ENCODE measurements around the gene WNT3.
"Not testable (repeated sequence)": the region's sequence is repeated elsewhere in the genome, so short reads cannot be mapped to it uniquely, and the experiment has no call there.

Gene WNT3

GRCh38 chr17:46757588-46757987 is 60.9 kb downstream of the WNT3 start:
- H3K9me3 ChIP-seq (ENCODE audit: insufficient read depth, low read depth, low read length); H3K27ac ChIP-seq (ENCODE audit: low read length); H3K9ac ChIP-seq (ENCODE audit: low read depth, low read length); H3K4me1 ChIP-seq (ENCODE audit: insufficient read depth, low read length); H3K27me3 ChIP-seq (ENCODE audit: insufficient read depth, low read length); H3K4me3 ChIP-seq (ENCODE audit: low read length): not testable (repeated sequence)
- H3K36me3 ChIP-seq (ENCODE audit: insufficient read depth, low read depth, low read length) = peaks cover 23% of the 10 kb centered on the region

- Histone ChIP-seq H3K4me3 (ENCODE audit: low read length) (no peak overlapping the region), H3K36me3 (ENCODE audit: insufficient read depth, low read depth, low read length) (peaks cover 26% of the 10 kb centered on the region), H3K4me1 (ENCODE audit: insufficient read depth, low read length) (no peaks in the 10 kb centered on the region), H3K9ac (ENCODE audit: low read depth, low read length) (no peak overlapping the region), H3K27ac (ENCODE audit: low read length) (no peak overlapping the region), H3K9me3 (ENCODE audit: insufficient read depth, low read depth, low read length) (no peaks in the 10 kb centered on the region), H3K27me3 (ENCODE audit: insufficient read depth, low read length) (no peaks in the 10 kb centered on the region)
These were observed 61.6 kb downstream of the WNT3 start for GRCh38 chr17:46756861-46757260.

- no peaks in the 10 kb centered on the region for H3K9me3 ChIP-seq (ENCODE audit: insufficient read depth, low read depth, low read length)
- no peaks in the 10 kb centered on the region for H3K4me1 ChIP-seq (ENCODE audit: insufficient read depth, low read length)
- H3K27me3 ChIP-seq (ENCODE audit: insufficient read depth, low read length) = no peaks in the 10 kb centered on the region
- H3K9ac ChIP-seq (ENCODE audit: low read depth, low read length) = no peak overlapping the region
- no peak overlapping the region for H3K27ac ChIP-seq (ENCODE audit: low read length)
- peaks cover 32% of the 10 kb centered on the region for H3K36me3 ChIP-seq (ENCODE audit: insufficient read depth, low read depth, low read length)
- no peak overlapping the region for H3K4me3 ChIP-seq (ENCODE audit: low read length)
These were observed 62.3 kb downstream of the WNT3 start for GRCh38 chr17:46756081-46756735.

DNA sequence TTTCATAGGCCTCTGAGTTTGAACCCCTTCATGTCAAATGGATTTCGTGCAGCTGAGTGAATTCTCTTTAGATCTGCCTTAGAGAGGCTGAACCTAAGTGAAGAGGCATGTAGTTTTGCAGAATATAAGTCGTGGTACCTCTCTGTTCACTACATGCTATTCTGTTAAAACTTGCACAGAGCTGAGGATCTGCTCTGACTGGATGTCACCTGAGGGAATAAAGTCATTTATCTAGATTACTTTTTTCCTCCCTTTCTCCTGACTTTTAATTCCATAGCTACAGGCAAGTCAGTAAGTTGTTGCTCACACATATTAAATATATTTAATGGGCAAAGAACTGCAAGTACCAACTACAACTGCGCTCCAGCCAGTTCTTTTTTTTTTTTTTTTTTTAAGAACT is 64.7 kb downstream of the WNT3 start:
- Histone ChIP-seq H3K27ac (ENCODE audit: low read length) (no peak overlapping the region), H3K36me3 (ENCODE audit: insufficient read depth, low read depth, low read length) (peaks cover 32% of the 10 kb centered on the region), H3K4me1 (ENCODE audit: insufficient read depth, low read length) (no peaks in the 10 kb centered on the region), H3K9ac (ENCODE audit: low read depth, low read length) (no peak overlapping the region), H3K9me3 (ENCODE audit: insufficient read depth, low read depth, low read length) (no peaks in the 10 kb centered on the region), H3K4me3 (ENCODE audit: low read length) (no peak overlapping the region), H3K27me3 (ENCODE audit: insufficient read depth, low read length) (no peaks in the 10 kb centered on the region)

GRCh38 chr17:46751425-46751824 is 67.1 kb downstream of the WNT3 start:
- H3K4me3 ChIP-seq (ENCODE audit: low read length) = no peak overlapping the region
- H3K9ac ChIP-seq (ENCODE audit: low read depth, low read length) = no peak overlapping the region
- H3K4me1 ChIP-seq (ENCODE audit: insufficient read depth, low read length) = no peaks in the 10 kb centered on the region
- H3K9me3 ChIP-seq (ENCODE audit: insufficient read depth, low read depth, low read length) = no peaks in the 10 kb centered on the region
- H3K27me3 ChIP-seq (ENCODE audit: insufficient read depth, low read length) = no peaks in the 10 kb centered on the region
- H3K27ac ChIP-seq (ENCODE audit: low read length) = no peak overlapping the region
- H3K36me3 ChIP-seq (ENCODE audit: insufficient read depth, low read depth, low read length) = peaks cover 25% of the 10 kb centered on the region

DNA sequence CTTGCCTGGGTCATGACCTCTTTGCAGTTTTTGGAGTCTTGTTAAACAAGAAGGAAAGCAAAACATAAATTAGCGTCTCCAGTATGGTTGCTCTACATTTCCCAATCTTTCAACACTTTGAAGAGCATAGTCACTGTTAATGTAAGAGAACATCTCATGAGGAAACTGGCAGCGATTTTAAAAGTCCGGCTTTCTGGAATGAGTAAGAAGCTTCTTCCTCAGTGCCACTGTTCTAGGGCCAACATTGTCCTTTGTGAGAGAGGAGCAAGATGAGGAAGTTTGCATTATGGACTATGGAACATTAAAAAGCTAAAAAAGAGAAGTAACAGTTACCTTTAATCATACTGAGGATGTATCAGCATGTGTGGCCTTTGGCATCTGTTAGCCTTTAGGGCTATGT is 73.1 kb downstream of the WNT3 start:
- no peaks in the 10 kb centered on the region for H3K27me3 ChIP-seq (ENCODE audit: insufficient read depth, low read length)
- no peak overlapping the region for H3K27ac ChIP-seq (ENCODE audit: low read length)
- no peaks in the 10 kb centered on the region for H3K9me3 ChIP-seq (ENCODE audit: insufficient read depth, low read depth, low read length)
- no peak overlapping the region for H3K4me3 ChIP-seq (ENCODE audit: low read length)
- 0 out of 2 replicates have a peak, but pooled peaks cover 3% of the 10 kb centered on the region for H3K4me1 ChIP-seq (ENCODE audit: insufficient read depth, low read length)
- no peak overlapping the region for H3K9ac ChIP-seq (ENCODE audit: low read depth, low read length)
- no peaks in the 10 kb centered on the region; the same call in 1 of the 2 replicates for H3K36me3 ChIP-seq (ENCODE audit: insufficient read depth, low read depth, low read length)

- H3K4me1 ChIP-seq (ENCODE audit: insufficient read depth, low read length) = 0 out of 2 replicates have a peak, but pooled peaks cover 3% of the 10 kb centered on the region
- no peak overlapping the region for H3K27ac ChIP-seq (ENCODE audit: low read length)
- H3K36me3 ChIP-seq (ENCODE audit: insufficient read depth, low read depth, low read length) = no peaks in the 10 kb centered on the region; the same call in 1 of the 2 replicates
- H3K4me3 ChIP-seq (ENCODE audit: low read length) = no peak overlapping the region
- no peak overlapping the region for H3K9ac ChIP-seq (ENCODE audit: low read depth, low read length)
- no peaks in the 10 kb centered on the region for H3K9me3 ChIP-seq (ENCODE audit: insufficient read depth, low read depth, low read length)
- no peaks in the 10 kb centered on the region for H3K27me3 ChIP-seq (ENCODE audit: insufficient read depth, low read length)
These were observed 74.1 kb downstream of the WNT3 start for GRCh38 chr17:46744441-46744840.

- H3K9ac ChIP-seq (ENCODE audit: low read depth, low read length) = no peak overlapping the region
- no peaks in the 10 kb centered on the region; the same call in 1 of the 2 replicates for H3K36me3 ChIP-seq (ENCODE audit: insufficient read depth, low read depth, low read length)
- H3K27ac ChIP-seq (ENCODE audit: low read length) = no peak overlapping the region
- H3K9me3 ChIP-seq (ENCODE audit: insufficient read depth, low read depth, low read length) = no peaks in the 10 kb centered on the region
- H3K4me1 ChIP-seq (ENCODE audit: insufficient read depth, low read length) = 0 out of 2 replicates have a peak, but pooled peaks cover 3% of the 10 kb centered on the region
- no peak overlapping the region for H3K4me3 ChIP-seq (ENCODE audit: low read length)
- no peaks in the 10 kb centered on the region for H3K27me3 ChIP-seq (ENCODE audit: insufficient read depth, low read length)
These were observed 75.8 kb downstream of the WNT3 start for GRCh38 chr17:46742565-46743270.

DNA sequence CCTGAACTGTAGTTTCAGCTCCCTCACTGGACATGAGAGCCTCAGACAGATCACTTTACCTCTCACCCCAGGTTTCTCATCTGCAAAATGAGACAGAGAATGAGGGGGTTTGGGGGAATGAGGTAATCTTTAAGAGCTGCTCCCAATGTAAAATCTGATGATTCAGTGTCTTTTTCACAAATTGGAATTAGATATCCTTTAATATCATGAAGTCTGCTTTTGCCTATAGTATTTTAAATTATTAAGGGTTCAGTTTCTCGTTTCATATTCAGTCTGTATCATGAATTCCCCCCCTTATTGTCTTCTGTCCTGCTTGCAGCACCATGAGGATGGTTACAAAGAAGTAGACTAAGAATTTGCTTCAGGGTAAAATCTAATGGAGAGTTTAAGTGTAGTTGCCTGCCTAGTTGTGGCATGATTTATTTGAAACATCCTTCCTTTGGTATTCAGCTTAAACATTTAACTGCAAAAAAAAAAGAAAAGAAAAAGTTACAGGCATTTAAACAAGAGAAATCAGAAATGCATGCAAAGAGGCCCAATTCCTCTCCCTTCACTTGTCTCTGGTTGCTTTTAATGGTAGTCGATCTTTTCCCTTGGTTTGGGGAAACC is 77.3 kb downstream of the WNT3 start:
- no peaks in the 10 kb centered on the region; the same call in 1 of the 2 replicates for H3K36me3 ChIP-seq (ENCODE audit: insufficient read depth, low read depth, low read length)
- H3K4me3 ChIP-seq (ENCODE audit: low read length) = no peak overlapping the region
- 0 out of 2 replicates have a peak, but pooled peaks cover 3% of the 10 kb centered on the region for H3K4me1 ChIP-seq (ENCODE audit: insufficient read depth, low read length)
- no peaks in the 10 kb centered on the region for H3K9me3 ChIP-seq (ENCODE audit: insufficient read depth, low read depth, low read length)
- no peaks in the 10 kb centered on the region for H3K27me3 ChIP-seq (ENCODE audit: insufficient read depth, low read length)
- no peak overlapping the region for H3K27ac ChIP-seq (ENCODE audit: low read length)
- H3K9ac ChIP-seq (ENCODE audit: low read depth, low read length) = no peak overlapping the region

DNA sequence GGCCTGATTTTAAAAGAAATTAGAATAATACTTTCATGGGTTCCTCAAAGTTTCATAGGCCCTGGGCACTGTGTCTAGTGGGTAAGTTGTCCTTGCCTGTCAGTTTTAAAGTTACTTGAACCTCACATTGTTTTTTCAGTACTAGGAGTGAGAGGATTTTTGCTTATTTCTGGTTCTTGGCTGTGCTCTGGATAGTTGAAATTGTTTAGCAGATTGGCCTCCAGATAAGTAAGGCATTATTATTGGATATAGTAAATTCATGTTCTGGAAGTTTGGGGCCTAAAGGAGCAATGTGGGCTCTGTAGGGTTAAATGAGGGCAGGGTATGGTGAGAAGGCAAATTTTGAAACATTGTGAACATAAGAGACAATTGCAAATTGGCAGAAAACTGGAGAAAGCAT is 78.5 kb downstream of the WNT3 start:
- H3K9me3 ChIP-seq (ENCODE audit: insufficient read depth, low read depth, low read length) = no peaks in the 10 kb centered on the region
- H3K4me3 ChIP-seq (ENCODE audit: low read length) = no peak overlapping the region
- H3K27me3 ChIP-seq (ENCODE audit: insufficient read depth, low read length) = no peaks in the 10 kb centered on the region
- 0 out of 2 replicates have a peak, but pooled peaks cover 3% of the 10 kb centered on the region for H3K4me1 ChIP-seq (ENCODE audit: insufficient read depth, low read length)
- H3K9ac ChIP-seq (ENCODE audit: low read depth, low read length) = no peak overlapping the region
- no peaks in the 10 kb centered on the region; the same call in 1 of the 2 replicates for H3K36me3 ChIP-seq (ENCODE audit: insufficient read depth, low read depth, low read length)
- no peak overlapping the region for H3K27ac ChIP-seq (ENCODE audit: low read length)

GRCh38 chr17:46738544-46738943 is 79.9 kb downstream of the WNT3 start:
- no peaks in the 10 kb centered on the region for H3K9me3 ChIP-seq (ENCODE audit: insufficient read depth, low read depth, low read length)
- peaks cover 3% of the 10 kb centered on the region; the same call in 1 of the 2 replicates for H3K4me1 ChIP-seq (ENCODE audit: insufficient read depth, low read length)
- H3K9ac ChIP-seq (ENCODE audit: low read depth, low read length) = no peak overlapping the region
- H3K4me3 ChIP-seq (ENCODE audit: low read length) = no peak overlapping the region
- no peaks in the 10 kb centered on the region for H3K27me3 ChIP-seq (ENCODE audit: insufficient read depth, low read length)
- no peaks in the 10 kb centered on the region; the same call in 1 of the 2 replicates for H3K36me3 ChIP-seq (ENCODE audit: insufficient read depth, low read depth, low read length)
- no peak overlapping the region for H3K27ac ChIP-seq (ENCODE audit: low read length)

Measured in iPS-20b (cell line).